GM18909 (cell line): ENCODE measurements around the gene SLC30A4.

Experiments used
- ATAC-seq: cut with Tn5 transposase; IDR thresholded peaks from one replicate; pipeline ENCODE4 v1.9.1; 2021; ENCODE audit warnings: mild to moderate bottlenecking; ENCODE audit not compliant: unreplicated experiment, poor library complexity

The SLC30A4 gene

GRCh38 chr15:45456212-45457106 lies 66.1 kb downstream of the SLC30A4 start:
- no peak for ATAC-seq

GRCh38 chr15:45454814-45455213 lies 67.7 kb downstream of the SLC30A4 start:
- peak; percentile 67 for ATAC-seq

- no peak for ATAC-seq
Measured at GRCh38 chr15:45451265-45451664, 71.3 kb downstream of the SLC30A4 start.

- ATAC-seq: no peak
Measured at GRCh38 chr15:45449916-45450867, 72.4 kb downstream of the SLC30A4 start.

GRCh38 chr15:45449395-45449794 lies 73.2 kb downstream of the SLC30A4 start:
- no peak for ATAC-seq

- no peak for ATAC-seq
Measured at GRCh38 chr15:45448066-45448915, 74.3 kb downstream of the SLC30A4 start.

- ATAC-seq: no peak
Measured at GRCh38 chr15:45443645-45444044, 78.9 kb downstream of the SLC30A4 start.

- ATAC-seq: no peak
Measured at GRCh38 chr15:45442507-45443135, 79.9 kb downstream of the SLC30A4 start.

GRCh38 chr15:45441686-45442085 lies 80.9 kb downstream of the SLC30A4 start:
- ATAC-seq: no peak

GRCh38 chr15:45441036-45441435 lies 81.5 kb downstream of the SLC30A4 start:
- no peak for ATAC-seq

GRCh38 chr15:45439521-45440260 lies 82.9 kb downstream of the SLC30A4 start:
- no peak for ATAC-seq

GRCh38 chr15:45435124-45435903 lies 87.2 kb downstream of the SLC30A4 start:
- no peak for ATAC-seq

GRCh38 chr15:45434078-45434567 lies 88.4 kb downstream of the SLC30A4 start:
- ATAC-seq: no peak

- no peak for ATAC-seq
Measured at GRCh38 chr15:45431511-45431910, 91.0 kb downstream of the SLC30A4 start.

GRCh38 chr15:45429941-45430792 lies 92.4 kb downstream of the SLC30A4 start:
- peak; percentile 70 for ATAC-seq
